PC-9 (cell line): ENCODE data around the gene EXOC4. TPM values are rescaled to one million over a fixed set of nuclear protein-coding genes. Genes with fewer than 3 reads are reported as not detected.

ENCODE experiments used
- BruUV-seq: library from RNA; stranded (reverse); fragments of 400-500 nt; replicated peaks from 2 replicates; lab custom pipeline; 2021; lab: Mats Ljungman, UMichigan
- CTCF ChIA-PET: fragments of 300-600 bp; sonication (Branson Sonifier 250); formaldehyde crosslinking; loops from one replicate; lab custom pipeline; 2022; ENCODE audit warnings: antibody characterized with exemption; lab: Charles Lee
- POLR2A ChIA-PET: fragments of 300-600 bp; sonication (Branson Sonifier 250); formaldehyde crosslinking; loops from one replicate; lab custom pipeline; 2022; ENCODE audit warnings: antibody characterized with exemption; ENCODE audit not compliant: unreplicated experiment; lab: Charles Lee
- DNase-seq, 2 experiments: peaks; one replicate each; pipeline versions ENCODE4 v3.0.0 to v3.0.0-alpha.2; 2015 to 2022; ENCODE audit warnings: mixed read lengths in 1 of 2
- H2AFZ ChIP-seq: fragments of 200-600 bp; sonication (generic); 2 replicates; pipeline ENCODE4 v1.8.1; 2017; ENCODE audit warnings: antibody characterized with exemption
- H3F3A ChIP-seq: fragments of 200-600 bp; sonication (generic); 2 replicates; pipeline ENCODE4 v1.8.1; 2017; ENCODE audit warnings: antibody characterized with exemption, mild to moderate bottlenecking, low read depth; ENCODE audit not compliant: insufficient read depth
- H3K27ac ChIP-seq: fragments of 200-600 bp; sonication (generic); 2 replicates; pipeline ENCODE4 v1.6.1; 2016; ENCODE audit warnings: mixed run types
- H3K27me3 ChIP-seq: fragments of 200-600 bp; sonication (generic); 2 replicates; pipeline ENCODE4 v1.6.1; 2016; ENCODE audit warnings: low read depth, mixed run types; ENCODE audit not compliant: insufficient read depth
- H3K36me3 ChIP-seq: fragments of 200-600 bp; sonication (generic); 2 replicates; pipeline ENCODE4 v1.6.1; 2016; ENCODE audit warnings: low read depth, mixed run types
- H3K4me1 ChIP-seq: fragments of 200-600 bp; sonication (generic); replicated peaks from 2 replicates; pipeline ENCODE4 v1.6.1; 2016; ENCODE audit warnings: mixed run types; ENCODE audit not compliant: insufficient read depth
- H3K4me2 ChIP-seq: fragments of 200-600 bp; sonication (generic); 2 replicates; pipeline ENCODE4 v1.6.1; 2017; ENCODE audit warnings: mixed run types
- H3K4me3 ChIP-seq: fragments of 200-600 bp; sonication (generic); 2 replicates; pipeline ENCODE4 v1.6.1; 2016; ENCODE audit warnings: mixed run types
- H3K79me2 ChIP-seq: fragments of 200-600 bp; sonication (generic); 2 replicates; pipeline ENCODE4 v1.6.1; 2017; ENCODE audit warnings: low read depth, mixed run types
- H3K9me2 ChIP-seq: fragments of 200-600 bp; sonication (generic); 2 replicates; pipeline ENCODE4 v1.8.1; 2017; ENCODE audit warnings: mild to moderate bottlenecking; ENCODE audit not compliant: insufficient read depth
- H3K9me3 ChIP-seq: fragments of 200-600 bp; sonication (generic); 2 replicates; pipeline ENCODE4 v1.8.1; 2016; ENCODE audit warnings: low read depth; ENCODE audit not compliant: insufficient read depth
- H4K20me1 ChIP-seq: fragments of 200-600 bp; sonication (generic); 2 replicates; pipeline ENCODE4 v1.8.1; 2017; ENCODE audit not compliant: insufficient read depth
- CTCF ChIP-seq: fragments of 200-600 bp; sonication (generic); conservative IDR thresholded peaks from 2 replicates; pipeline ENCODE4 v1.6.1; 2017; ENCODE audit warnings: mixed run types, antibody characterized with exemption, mild to moderate bottlenecking, moderate library complexity
- EZH2 ChIP-seq: fragments of 200-600 bp; sonication (generic); IDR thresholded peaks from 2 replicates; pipeline ENCODE4 v1.8.0; 2017; ENCODE audit warnings: antibody characterized with exemption, low read depth
- intact Hi-C: fragments of 100-400 bp; cut with micrococcal nuclease; formaldehyde crosslinking; loops from one replicate; pipeline ENCODE4 v1.10.0; 2022; ENCODE audit not compliant: unreplicated experiment
- total RNA-seq: library from RNA; stranded (reverse); gene quantifications from 2 replicates; pipeline ENCODE4 v1.2.3, GENCODE V29; 2021

Gene EXOC4
- total RNA-seq, 1 experiment from 2014 or later: 101 TPM

GRCh38 chr7:134098072-134098471 lies 845.2 kb downstream of the EXOC4 start:
- no peaks in the 10 kb centered on the region for H3K79me2 ChIP-seq
- peaks cover 28% of the 10 kb centered on the region for H3K9me3 ChIP-seq
- no peaks in the 10 kb centered on the region for H3K36me3 ChIP-seq
- no peaks in the 10 kb centered on the region for H4K20me1 ChIP-seq
- no peak overlapping the region for H3K4me3 ChIP-seq
- no peak overlapping the region for H3K27ac ChIP-seq
- TF ChIP-seq EZH2: no peak
- no peak for TF ChIP-seq CTCF
- no peak for DNase-seq
- no peaks in the 10 kb centered on the region for H3K27me3 ChIP-seq
- ChIA-PET CTCF (no interaction called here), POLR2A (interaction anchor here (0.6 kb wide), 1 partner anchor 1076 kb away, joined by 8 read pairs; no protein-coding TSS in a partner anchor)
- H3F3A ChIP-seq: no peaks in the 10 kb centered on the region
- no peak overlapping the region for H2AFZ ChIP-seq
- H3K4me1 ChIP-seq: no peaks in the 10 kb centered on the region
- H3K9me2 ChIP-seq: no peaks in the 10 kb centered on the region
- no TSS peak for BruUV-seq
- intact Hi-C loops: no loop called here
- H3K4me2 ChIP-seq: no peak overlapping the region

GRCh38 chr7:134101716-134102115 lies 848.8 kb downstream of the EXOC4 start:
- ChIA-PET POLR2A (interaction anchor here (0.6 kb wide), 1 partner anchor 809 kb away, joined by 4 read pairs; no protein-coding TSS in a partner anchor), CTCF (no interaction called here)
- no peak overlapping the region for H3K4me2 ChIP-seq
- BruUV-seq: no TSS peak
- 0 out of 2 replicates have a peak, but pooled peaks cover 9% of the 10 kb centered on the region for H3K9me2 ChIP-seq
- H3F3A ChIP-seq: no peaks in the 10 kb centered on the region
- no peak overlapping the region for H3K27ac ChIP-seq
- no peaks in the 10 kb centered on the region for H4K20me1 ChIP-seq
- H3K9me3 ChIP-seq: no peaks in the 10 kb centered on the region
- no peaks in the 10 kb centered on the region for H3K36me3 ChIP-seq
- no peaks in the 10 kb centered on the region for H3K79me2 ChIP-seq
- intact Hi-C loops: no loop called here
- H3K4me1 ChIP-seq: no peaks in the 10 kb centered on the region
- no peak for DNase-seq
- H2AFZ ChIP-seq: no peak overlapping the region
- TF ChIP-seq EZH2 (no peak), CTCF (no peak)
- H3K4me3 ChIP-seq: no peak overlapping the region
- H3K27me3 ChIP-seq: no peaks in the 10 kb centered on the region

GRCh38 chr7:134104166-134104565 lies 851.3 kb downstream of the EXOC4 start:
- Histone ChIP-seq H3K9me3 (no peaks in the 10 kb centered on the region), H3F3A (no peaks in the 10 kb centered on the region), H2AFZ (no peak overlapping the region), H3K4me2 (no peak overlapping the region), H3K4me1 (no peaks in the 10 kb centered on the region), H3K9me2 (0 out of 2 replicates have a peak, but pooled peaks cover 9% of the 10 kb centered on the region), H3K27ac (no peak overlapping the region), H3K27me3 (no peaks in the 10 kb centered on the region), H3K79me2 (no peaks in the 10 kb centered on the region), H3K36me3 (no peaks in the 10 kb centered on the region), H4K20me1 (no peaks in the 10 kb centered on the region), H3K4me3 (no peak overlapping the region)
- TF ChIP-seq EZH2 (no peak), CTCF (no peak)
- POLR2A ChIA-PET: no interaction called here
- no peak for DNase-seq
- CTCF ChIA-PET: no interaction called here
- BruUV-seq: no TSS peak
- intact Hi-C loops: no loop called here
